HL-60/S4 treated with phorbol 12-myristate 13-acetate at 8.2 ng/mL for 4 days and 3 days (cell line): ENCODE data around the gene GLTPD2.

Experiments used
- in situ Hi-C: fragments of 300-500 bp; cut with MboI; formaldehyde crosslinking; loops from 2 replicates; pipeline ENCODE4 v1.15.0; 2022; ENCODE audit warnings: low sequenced_read_pairs

The GLTPD2 gene

DNA sequence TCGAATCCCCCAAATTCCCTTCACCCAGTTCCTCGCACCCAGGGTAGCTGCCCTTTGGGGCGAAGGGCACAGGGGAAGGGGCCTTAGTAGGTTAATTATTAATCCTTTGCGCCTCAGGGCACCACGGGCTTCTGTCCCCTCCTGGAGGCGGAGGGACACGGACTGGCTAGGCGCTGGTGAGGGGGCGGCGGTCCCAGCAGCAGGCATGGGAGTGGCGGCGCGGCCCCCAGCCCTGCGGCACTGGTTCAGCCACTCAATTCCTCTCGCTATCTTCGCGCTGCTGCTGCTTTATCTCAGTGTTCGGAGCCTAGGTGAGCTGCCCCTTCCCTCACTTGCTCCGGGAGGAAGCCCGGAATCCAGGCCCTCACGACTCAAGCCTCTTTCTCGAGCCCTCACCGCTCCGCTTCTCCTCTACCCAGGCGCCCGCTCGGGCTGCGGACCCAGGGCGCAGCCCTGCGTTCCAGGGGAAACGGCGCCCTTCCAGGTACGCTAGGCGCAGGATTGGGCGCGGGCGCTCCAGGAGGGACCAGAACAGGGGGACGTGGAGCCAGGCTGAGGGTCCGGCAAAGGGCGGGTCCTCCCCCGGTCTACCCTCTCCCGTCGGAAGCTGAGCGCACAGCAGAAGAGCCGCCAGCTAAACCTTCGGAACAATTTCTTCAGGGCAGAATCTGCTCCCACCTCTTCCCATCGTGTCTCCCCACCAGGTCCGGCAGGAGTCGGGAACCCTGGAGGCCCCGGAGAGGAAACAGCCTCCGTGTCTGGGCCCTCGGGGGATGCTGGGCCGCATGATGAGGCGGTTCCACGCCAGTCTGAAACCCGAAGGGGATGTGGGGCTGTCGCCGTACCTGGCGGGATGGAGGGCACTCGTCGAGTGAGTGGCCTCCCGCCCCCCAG lies at the start of gene GLTPD2:
GLTPD2 (plus strand) TSS at position 158 of the 894 bp plus-strand sequence; CDS start at position 206, 48 bp downstream.
- in situ Hi-C loops = no loop called here

DNA sequence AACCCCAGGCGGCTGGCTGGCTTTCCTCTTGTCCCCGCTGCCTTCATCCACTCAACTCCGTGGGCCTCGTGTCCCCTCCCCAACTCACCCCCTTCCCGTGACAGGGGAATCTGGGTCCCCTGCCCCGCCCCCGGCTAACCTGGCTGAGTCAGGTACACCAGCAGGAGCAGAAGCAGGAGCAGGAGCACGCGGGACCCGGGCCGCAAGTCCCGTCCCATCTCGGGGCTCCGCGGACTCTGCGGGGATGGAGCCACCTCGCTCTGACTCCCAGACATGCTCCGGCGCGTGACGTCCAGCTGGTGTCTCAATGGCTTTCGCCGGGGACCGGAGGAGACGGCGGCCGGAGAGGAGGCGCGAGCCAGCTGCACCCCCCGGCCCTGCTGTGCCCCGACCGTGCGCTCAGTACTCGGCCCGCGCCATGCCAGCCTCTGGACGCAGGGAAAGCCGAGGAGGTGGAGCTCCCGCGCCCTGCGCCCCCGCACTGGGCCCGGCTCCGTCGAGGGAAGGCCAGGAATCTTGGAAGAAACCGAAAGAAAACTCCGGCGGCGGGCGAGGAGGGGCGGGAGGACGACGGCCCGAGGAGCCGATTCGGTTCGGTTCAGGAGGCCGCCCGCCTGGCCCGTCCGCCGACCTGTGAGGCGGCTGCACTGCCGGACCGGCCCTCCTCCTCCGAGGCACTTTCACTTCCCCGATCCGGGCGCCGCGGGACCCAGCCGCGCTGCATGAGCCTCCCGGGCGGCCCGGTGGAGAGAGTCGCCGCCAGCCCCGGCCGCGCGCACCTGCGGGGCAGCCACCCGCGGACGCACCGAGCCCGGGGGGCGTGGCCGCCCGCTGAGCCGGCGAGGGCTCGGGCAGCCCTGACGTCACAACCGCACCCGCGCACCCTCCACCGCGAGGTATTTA lies 49.4 kb upstream of the GLTPD2 start, which contains the start of the genes CXCL16 and ZMYND15:
CXCL16 (minus strand) TSS at position 807 of the 903 bp plus-strand sequence; CDS start at position 218, 589 bp downstream.
ZMYND15 (plus strand) TSS at position 712 of the 903 bp plus-strand sequence. CDS start 716 bp downstream, outside the sequence.
- in situ Hi-C loops = no loop called here

DNA sequence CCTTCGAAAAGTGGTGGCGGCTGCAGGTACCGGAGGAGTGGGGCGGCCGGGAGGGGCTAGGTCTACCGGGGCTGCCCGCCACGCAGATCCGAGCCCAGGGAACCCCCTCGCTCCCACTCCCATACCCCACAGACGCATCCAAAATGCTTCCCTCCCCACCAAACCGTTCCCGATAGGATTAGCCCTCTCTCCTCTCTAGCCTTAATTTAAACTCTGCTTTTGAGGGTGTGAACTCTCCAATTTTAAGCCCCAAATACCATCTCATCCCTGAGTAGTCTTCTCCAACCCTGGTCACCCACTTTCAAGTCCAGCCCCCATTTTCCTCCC lies 48.8 kb upstream of the GLTPD2 start:
- in situ Hi-C loops = no loop called here

DNA sequence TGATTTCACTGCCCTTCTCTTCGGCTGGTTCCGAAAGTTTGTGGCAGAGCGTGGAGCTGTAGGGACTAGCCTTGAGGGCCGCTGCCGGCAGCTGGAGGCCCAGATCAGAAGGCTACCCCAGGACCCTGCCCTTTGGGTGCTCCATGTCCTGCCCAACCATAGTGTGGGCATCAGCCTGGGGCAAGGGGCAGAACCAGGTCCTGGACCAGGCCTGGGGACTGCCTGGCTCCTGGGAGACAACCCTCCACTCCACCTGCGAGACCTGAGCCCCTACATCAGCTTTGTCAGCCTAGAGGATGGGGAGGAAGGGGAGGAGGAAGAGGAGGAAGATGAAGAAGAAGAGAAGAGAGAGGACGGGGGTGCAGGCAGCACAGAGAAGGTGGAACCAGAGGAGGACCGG lies 48.2 kb upstream of the GLTPD2 start:
- in situ Hi-C loops = no loop called here

DNA sequence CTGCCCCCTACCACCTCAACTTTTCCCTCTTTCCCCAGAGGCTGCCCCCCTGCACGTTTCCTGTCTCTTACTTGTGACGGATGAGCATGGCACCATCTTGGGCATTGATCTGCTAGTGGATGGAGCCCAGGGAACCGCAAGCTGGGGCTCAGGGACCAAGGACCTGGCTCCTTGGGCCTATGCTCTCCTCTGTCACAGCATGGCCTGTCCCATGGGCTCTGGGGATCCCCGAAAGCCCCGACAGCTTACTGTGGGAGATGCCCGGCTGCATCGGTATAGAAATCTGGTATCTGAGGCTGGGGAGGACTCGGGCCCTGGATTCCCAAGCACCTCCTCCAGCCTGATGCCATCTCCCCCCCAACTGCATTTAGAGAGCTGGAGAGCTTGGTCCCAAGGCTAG lies 47.2 kb upstream of the GLTPD2 start:
- in situ Hi-C loops = no loop called here

DNA sequence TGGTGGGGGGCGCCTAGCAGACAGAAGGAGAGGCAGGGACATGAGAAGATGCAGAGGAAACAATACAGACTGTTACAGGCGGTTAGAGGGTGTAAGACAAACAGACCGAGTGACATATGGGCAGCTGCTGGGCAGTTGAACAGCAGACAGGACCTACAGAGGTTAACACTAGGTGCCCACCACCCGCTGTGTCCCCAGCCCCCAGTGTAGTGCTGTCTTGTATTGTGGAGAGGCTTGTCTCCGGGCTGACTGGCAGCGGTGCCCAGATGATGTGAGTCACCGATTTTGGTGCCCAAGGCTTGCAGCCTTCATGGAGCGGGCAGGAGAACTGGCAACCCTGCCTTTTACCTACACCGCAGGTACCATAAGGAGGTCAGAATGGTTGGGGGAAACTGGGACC lies 46.6 kb upstream of the GLTPD2 start:
- in situ Hi-C loops = no loop called here

DNA sequence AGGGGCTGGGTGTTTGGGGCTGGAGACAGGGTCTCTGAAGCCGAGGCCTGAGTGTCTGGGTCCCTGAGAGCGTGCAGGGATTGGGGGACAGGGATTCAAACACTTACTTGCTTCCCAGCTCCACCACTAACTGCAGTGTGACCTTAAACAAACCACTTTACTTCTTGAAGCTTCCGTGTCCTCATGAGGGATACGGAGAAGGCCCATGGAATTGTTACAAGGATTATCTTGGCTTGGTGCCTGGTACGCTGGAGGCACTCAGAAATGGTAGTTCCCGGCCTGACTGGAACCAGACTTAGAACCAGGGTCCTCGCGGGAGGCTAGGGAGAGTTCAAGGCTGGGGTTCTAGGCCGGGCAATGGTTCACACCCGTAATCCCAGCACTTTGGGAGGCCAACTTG lies 46.1 kb upstream of the GLTPD2 start:
- in situ Hi-C loops = no loop called here

DNA sequence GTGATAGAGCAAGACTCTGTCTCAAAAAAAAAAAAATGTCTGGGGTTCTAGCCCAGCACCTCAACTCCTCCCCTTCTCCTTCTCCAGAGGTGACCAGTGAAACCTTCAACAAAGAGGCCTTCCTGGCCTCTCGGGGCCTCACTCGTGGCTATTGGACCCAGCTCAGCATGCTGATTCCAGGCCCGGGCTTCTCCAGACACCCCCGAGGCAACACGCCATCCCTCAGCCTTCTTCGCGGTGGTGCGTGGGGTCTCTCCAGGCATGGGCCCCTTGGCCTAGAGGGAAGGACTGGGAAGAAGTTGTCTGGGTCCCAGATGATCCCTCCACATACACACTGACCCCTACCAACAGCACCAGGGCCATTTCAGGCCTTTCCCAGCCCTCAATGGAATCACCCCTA lies 45.5 kb upstream of the GLTPD2 start:
- in situ Hi-C loops = no loop called here

DNA sequence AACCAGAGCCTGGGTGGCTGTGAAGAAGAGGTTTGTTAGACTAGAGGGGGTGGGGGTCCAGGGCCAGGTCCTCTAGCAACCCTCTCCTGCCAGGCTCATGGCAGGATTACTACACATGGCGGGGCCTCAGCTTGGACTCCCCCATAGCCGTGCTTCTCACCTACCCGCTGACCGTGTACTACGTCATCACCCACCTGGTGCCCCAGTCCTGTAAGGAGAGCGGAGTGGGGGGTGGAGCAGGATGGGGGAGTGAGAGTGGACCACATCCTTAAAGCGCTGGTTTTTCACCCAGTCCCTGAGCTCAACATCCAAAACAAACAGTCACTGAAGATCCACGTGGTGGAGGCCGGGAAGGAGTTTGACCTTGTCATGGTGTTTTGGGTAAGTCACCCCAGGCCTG lies 44.9 kb upstream of the GLTPD2 start:
- in situ Hi-C loops = no loop called here

DNA sequence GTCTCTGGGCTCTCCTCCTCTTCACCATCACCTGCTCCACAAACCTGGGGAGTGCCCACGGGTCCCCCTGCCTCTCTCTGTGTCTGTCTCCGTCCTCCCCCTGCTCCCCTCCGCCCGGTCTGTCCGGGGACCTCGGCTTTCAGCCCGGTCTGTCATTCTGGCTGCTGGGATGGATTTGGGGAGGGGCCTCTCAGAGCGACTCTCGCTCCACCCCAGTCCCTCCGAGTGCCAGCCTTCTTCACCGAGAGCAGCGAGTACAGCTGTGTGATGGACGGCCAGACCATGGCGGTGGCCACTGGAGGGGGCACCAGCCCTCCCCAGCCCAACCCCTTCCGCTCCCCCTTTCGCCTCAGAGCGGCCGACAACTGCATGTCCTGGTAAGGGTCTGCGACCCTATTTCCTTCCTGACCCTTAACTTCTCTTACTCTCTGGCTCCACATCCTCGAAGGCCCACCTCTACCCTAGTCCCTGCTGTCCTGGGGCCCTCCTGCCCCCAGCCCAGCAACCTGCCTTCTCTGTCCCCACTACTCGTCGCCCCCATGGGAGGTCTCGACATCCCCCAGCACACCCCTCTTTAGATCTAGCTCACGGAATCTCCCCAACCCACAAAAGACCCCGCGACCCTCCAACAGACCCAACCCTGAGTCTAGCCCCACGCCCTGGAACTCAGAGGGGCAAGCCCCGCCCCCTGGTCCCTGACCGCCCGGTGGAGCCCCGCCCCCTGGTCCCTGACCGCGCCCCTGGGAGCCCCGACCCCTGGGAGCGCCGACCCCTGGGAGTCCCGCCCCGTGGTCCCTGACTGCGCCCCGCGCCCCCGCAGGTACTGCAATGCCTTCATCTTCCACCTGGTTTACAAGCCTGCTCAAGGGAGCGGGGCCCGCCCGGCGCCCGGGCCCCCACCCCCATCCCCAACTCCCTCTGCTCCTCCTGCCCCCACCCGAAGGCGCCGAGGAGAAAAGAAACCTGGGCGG lies 43.5 kb upstream of the GLTPD2 start:
- in situ Hi-C loops = no loop called here

DNA sequence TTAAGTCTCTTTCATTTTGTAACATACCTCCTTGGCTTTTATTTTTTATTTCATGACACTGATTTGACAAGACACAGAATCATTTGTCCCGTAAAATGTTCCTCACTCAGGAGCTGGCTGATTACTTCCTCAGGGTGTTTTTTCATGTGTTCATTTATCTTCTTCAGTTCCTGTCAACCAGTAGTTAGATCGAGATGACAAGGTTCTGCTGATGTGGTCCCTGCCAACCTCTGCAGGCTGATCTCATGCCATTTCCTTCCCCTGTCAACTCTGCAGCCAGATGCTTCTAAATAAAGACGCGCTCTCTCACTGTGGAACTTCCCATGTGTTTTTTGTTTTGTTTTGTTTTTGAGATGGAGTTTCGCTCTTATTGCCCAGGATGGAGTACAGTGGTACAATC lies 40.9 kb upstream of the GLTPD2 start:
- in situ Hi-C loops = no loop called here

DNA sequence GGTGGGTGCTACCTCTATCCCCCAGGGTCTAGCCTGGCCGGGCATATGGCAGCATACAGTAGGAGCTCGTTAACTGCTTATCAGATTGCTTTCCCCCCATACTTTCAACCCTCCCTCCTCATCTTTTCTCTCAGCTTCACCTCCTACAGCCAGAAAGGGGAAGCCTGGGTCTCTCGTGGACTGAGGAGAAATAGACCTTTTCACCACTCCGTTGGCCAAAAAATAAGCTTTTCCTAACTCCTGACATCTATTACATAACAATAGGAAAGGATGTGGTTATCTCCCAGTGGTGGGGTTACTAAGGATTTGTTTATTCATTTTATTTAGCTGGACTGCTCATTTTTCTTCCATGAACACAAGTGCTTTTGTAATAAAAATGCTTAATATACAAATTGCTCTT lies 40.1 kb upstream of the GLTPD2 start:
- in situ Hi-C loops = no loop called here

DNA sequence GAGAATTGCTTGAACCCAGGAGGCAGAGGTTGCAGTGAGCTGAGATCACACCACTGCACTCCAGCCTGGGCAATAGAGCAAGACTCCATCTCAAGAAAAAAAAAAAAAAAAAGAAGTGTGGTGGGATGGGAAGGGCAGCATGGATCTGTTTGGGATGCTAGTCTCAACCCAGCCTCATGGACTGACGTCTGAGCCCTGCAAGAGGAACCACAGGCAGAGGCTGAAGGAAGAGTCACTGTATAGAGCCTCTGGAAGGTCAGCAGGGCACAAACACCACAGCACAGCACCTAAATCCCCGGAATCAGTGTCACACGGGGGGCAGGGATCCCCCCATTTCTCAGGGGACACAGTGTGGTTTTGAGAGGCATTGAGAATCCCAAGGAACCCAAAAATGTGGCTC lies 38.2 kb upstream of the GLTPD2 start:
- in situ Hi-C loops = no loop called here

DNA sequence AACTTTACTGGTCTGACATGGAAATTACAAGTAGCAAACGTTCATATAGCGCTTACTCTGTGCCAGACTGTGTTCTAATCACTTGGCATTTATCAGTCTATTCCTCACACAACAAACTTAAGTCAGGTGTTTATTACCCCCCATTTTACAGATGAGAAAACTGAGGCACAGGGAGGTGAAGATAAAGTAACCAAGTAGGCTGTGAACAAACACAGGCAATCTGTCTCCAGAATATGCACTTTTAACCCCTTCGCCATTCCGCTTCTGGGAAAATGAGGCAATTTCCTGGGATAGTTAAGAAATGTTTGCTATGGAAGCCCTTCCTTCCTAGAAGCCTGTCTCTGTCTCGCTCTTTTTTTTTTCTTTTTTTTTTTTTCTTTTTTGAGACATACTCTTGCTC lies 36.8 kb upstream of the GLTPD2 start:
- in situ Hi-C loops = no loop called here

DNA sequence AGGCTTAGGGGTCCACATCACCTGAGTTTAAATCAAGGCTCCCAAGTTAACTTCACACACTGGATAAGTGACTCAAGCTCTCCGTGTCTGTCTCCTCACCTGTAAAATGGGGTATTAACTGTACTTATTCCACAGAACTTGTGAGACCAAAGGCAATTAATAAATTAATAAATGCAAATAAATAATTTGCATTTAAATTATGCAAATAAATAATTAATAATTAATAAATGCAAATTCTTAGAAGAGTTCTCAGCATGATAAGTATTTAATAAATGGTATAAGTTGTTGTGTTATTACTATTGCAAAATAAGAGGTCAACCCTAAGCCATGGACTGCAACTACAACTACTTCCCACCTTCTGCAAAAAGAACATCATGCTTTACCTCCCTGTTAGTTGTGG lies 35.4 kb upstream of the GLTPD2 start:
- in situ Hi-C loops = no loop called here

DNA sequence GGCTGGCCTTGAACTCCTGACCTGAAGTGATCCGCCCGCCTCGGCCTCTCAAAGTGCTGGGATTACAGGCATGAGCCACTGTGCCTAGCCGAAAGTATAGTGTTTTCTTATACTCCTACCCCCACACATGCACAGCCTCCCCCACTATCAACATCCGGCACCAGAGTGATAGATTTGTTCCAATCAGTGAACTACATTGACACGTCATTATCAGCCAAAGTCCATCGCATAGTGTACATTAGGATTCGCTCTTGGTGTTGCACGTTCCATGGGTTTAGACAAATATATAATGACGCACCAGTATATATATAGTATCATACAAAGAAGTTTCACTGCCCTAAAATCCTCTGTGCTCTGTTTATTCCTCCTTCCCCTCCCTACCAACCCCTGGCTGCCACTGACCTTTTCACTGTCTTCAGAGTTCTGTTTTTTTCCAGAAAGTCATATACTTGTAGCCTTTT lies 29.0 kb upstream of the GLTPD2 start:
- in situ Hi-C loops = no loop called here

DNA sequence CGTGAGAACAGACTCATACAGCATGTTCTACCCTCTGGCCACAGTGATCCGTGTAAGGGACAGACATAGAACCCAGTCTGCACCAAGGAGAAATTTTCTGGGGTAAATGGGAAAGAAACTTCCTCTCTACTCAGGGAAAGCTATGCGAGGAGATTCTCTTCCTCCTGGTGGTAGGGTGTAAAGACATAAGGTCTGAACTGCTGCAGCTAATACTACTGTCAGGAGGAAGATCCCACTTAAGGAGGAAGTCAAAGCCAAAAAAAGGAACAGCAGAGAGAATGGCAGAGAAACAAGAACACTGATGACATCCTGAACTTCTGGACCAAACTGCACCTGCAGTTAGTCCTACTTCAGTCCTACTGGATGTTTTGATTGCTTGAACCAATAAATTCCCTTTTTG lies 24.2 kb upstream of the GLTPD2 start:
- in situ Hi-C loops = no loop called here

DNA sequence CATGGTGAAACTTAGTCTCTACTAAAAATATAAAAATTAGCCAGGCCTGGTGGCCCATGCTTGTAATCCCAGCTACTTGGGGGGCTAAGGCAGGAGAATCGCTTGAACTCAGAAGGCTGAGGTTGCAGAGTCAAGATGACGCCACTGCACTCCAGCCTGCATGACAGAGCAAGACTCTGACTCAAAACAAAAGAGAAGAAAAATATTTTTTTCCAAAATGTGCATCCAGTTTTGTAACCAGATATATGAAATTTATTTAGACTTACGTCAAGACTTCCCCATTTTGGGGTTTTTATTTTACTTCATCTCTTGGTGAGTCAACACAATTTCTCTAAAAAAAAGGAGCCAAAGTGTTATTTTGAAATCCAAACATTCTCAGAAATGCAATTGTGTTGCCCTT lies 22.6 kb upstream of the GLTPD2 start:
- in situ Hi-C loops = no loop called here

DNA sequence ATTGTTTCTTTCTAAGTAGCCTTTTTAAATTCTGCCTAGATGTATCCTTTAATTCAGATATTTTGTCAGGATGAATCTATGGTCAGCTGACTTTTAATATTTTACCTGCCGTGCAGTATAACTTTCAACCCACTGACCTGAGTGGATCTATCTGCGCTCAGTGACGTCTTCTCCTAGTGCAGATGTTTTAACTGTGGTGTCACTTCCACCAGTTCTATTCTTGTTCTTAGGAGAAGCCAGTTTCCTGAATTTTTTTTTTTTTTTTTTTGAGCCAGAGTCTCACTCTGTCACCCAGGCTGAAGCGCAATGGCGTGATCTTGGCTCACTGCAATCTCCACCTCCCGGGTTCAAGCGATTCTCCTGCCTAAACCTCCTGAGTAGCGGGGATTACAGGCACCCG lies 22.0 kb upstream of the GLTPD2 start:
- in situ Hi-C loops = no loop called here

DNA sequence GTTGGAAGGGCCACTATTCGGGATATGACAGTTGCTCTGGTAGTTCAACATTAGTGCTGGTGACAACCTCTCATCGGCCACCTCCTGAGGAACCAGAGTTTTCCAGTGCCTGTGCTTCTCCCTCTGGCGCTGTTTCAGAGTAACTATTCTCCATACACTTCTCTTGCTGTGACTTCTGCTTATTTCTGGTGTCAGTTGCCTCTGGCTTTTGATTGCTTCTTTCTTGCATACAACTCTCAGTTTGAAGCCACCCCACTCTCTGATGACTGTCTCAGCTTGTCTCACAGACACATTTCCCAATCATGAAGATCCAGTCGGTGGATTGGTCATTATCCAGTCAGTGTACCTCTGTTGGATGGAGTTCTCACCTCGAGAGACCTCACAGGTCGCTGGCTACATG lies 20.5 kb upstream of the GLTPD2 start:
- in situ Hi-C loops = no loop called here

DNA sequence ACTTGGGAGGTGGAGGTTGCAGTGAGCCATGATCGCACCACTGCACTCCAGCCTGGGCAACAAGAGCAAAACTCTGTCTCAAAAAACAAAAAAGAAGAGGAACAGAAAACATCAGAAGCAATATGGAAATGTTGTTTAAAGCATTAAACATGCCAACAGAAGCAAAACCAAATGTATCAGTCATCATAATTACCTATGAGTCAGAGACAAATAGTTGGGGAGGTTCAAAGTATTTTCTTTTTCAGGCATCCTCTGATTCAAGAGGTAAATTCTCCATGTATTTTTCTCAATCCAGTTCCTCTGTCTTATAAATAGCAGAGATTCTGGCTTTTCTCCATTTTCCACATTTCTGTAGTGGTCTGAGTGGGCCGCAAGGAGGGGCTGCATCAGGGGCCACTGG lies 19.1 kb upstream of the GLTPD2 start:
- in situ Hi-C loops = no loop called here
